GM12892 (cell line): Measurements from ENCODE around the gene MAP2K1. TPM values are rescaled to one million over a fixed set of nuclear protein-coding genes. Genes with fewer than 3 reads are reported as not detected.
A peak's percentile ranks its signal among the peaks of the same experiment; 100 is the strongest.
"Not testable (repeated sequence)": the region's sequence is repeated elsewhere in the genome, so short reads cannot be mapped to it uniquely, and the experiment has no call there.

Source experiments
- DNase-seq: peaks from one replicate; pipeline ENCODE4 v3.0.0; 2011; ENCODE audit not compliant: insufficient read length
- FAIRE-seq: peaks from 2 replicates; lab custom pipeline; 2011; peaks lifted over from hg19 to GRCh38; lab: Jason Lieb, UNC
- POLR2A ChIP-seq: IDR thresholded peaks from 2 replicates; pipeline ENCODE4 v1.6.1; 2011; ENCODE audit warnings: low read depth, low read length, control low read depth
- POLR2AphosphoS5 ChIP-seq: IDR thresholded peaks from 2 replicates; pipeline ENCODE4 v1.6.1; 2011; ENCODE audit warnings: low read depth, low read length, control low read depth
- TAF1 ChIP-seq: IDR thresholded peaks from 2 replicates; pipeline ENCODE4 v1.6.1; 2011; ENCODE audit warnings: low read depth, mild to moderate bottlenecking, control low read depth, low read length, borderline replicate concordance
- polyA plus RNA-seq: library from polyadenylated mRNA; unstranded; fragments of >200 nt; gene quantifications from one replicate; pipeline ENCODE4 v1.2.1, GENCODE V29; 2012; ENCODE audit warnings: missing spikeins, inconsistent platforms; ENCODE audit not compliant: missing spikeins

The MAP2K1 gene
- polyA plus RNA-seq = 75.2 TPM

GRCh38 chr15:66386204-66387123 is at the start of gene MAP2K1:
Gene MAP2K1, plus strand, starts transcription at chr15:66386912. Its CDS starts 436 bp downstream, at chr15:66387348.
- FAIRE-seq (peak; percentile 97), DNase-seq (peak; percentile 84)
- TF ChIP-seq POLR2AphosphoS5 = peak; percentile 80
- TF ChIP-seq TAF1 = peak; percentile 29; the same call in 1 of the 2 replicates
- TF ChIP-seq POLR2A = peak; percentile 89

DNA sequence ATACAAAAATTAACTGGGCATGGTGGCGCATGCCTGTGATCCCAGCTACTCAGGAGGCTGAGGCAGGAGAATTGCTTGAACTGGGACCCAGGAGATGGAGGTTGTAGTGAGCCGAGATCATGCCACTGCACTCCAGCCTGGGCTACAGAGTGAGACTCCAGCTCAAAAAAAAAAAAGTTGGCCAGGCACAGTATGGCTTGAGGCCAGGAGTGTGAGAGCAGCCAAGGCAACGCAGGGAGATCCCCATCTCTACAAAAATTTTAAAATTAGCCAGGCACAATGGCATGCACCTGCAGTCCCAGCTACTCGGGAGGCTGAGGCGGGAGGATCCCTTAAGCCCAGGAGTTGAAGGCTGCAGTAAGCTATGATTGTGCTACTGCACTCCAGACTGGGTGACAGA is 38.2 kb upstream of the MAP2K1 start:
- DNase-seq, FAIRE-seq: not testable (repeated sequence)

- no peak for DNase-seq
- no peak for TF ChIP-seq TAF1
- no peak for TF ChIP-seq POLR2A
- no peak for TF ChIP-seq POLR2AphosphoS5
- peak; percentile 58 for FAIRE-seq
Observed at GRCh38 chr15:66356077-66356358, 30.7 kb upstream of the MAP2K1 start.

GRCh38 chr15:66356359-66357236 is 30.1 kb upstream of the MAP2K1 start, which contains the start of gene TIPIN:
Gene TIPIN, minus strand, starts transcription at chr15:66356685. Its CDS starts 3,738 bp downstream, at chr15:66352947.
- peak; percentile 87 for FAIRE-seq
- peak; percentile 65; the same call in 1 of the 2 replicates for TF ChIP-seq TAF1
- peak; percentile 90 for TF ChIP-seq POLR2AphosphoS5
- peak; percentile 96 for TF ChIP-seq POLR2A
- DNase-seq = peak; percentile 86

DNA sequence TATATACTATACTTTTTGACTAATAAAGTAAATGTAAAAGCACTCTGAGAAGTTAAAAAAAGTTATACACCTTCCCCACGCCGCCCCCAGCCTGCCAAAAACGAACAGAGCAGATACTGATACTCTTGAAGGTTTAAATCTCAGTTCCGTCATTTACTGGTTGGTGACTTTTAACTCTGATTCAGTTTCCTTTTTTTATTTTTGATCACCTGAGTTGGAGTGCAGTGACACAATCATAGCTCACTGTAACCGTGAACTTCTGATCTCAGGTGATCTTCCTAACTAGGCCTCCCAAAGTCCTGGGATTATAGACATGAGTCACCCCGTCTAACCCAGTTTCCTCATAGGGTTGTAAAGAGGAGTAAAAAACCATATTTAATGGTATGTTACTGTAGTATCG is 27.0 kb upstream of the MAP2K1 start:
- TF ChIP-seq TAF1 = no peak
- TF ChIP-seq POLR2AphosphoS5 = no peak
- no peak for TF ChIP-seq POLR2A
- peak; percentile 80 for FAIRE-seq
- no peak for DNase-seq

GRCh38 chr15:66361745-66362460 is 24.8 kb upstream of the MAP2K1 start:
- not testable (repeated sequence) for FAIRE-seq, DNase-seq

- no peak for TF ChIP-seq POLR2AphosphoS5
- TF ChIP-seq TAF1 = no peak
- no peak for TF ChIP-seq POLR2A
- no peak for DNase-seq
- FAIRE-seq = no peak
Observed at GRCh38 chr15:66362776-66363175, 23.9 kb upstream of the MAP2K1 start.

DNA sequence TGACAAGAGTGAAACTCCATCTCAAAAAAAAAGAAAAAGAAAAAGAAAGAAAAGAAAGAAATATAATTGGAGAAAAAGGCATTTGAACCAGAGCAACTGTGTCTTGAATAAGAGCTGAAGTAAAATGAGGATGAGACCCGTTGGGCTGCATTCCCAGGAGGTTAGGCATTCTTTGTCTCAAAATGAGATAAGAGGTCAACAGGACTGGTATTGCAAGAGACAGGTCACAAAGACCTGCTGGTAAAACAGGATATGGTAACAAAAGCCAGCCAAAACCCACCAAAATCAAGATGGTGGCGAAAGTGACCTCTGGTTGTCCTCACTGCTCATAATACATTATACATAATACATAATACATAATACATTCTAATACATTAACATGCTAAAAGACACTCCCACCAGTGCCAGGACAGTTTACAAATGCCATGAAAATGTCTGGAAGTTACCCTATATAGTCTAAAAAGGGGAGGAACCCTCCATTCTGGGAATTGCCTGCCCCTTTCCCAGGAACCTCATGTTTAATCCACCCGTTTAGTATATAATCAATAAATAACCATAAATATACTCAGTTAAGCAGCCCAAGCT is 21.7 kb upstream of the MAP2K1 start:
- no peak for FAIRE-seq
- no peak for DNase-seq
- TF ChIP-seq POLR2AphosphoS5 = no peak
- TF ChIP-seq POLR2A = no peak
- TF ChIP-seq TAF1 = no peak

DNA sequence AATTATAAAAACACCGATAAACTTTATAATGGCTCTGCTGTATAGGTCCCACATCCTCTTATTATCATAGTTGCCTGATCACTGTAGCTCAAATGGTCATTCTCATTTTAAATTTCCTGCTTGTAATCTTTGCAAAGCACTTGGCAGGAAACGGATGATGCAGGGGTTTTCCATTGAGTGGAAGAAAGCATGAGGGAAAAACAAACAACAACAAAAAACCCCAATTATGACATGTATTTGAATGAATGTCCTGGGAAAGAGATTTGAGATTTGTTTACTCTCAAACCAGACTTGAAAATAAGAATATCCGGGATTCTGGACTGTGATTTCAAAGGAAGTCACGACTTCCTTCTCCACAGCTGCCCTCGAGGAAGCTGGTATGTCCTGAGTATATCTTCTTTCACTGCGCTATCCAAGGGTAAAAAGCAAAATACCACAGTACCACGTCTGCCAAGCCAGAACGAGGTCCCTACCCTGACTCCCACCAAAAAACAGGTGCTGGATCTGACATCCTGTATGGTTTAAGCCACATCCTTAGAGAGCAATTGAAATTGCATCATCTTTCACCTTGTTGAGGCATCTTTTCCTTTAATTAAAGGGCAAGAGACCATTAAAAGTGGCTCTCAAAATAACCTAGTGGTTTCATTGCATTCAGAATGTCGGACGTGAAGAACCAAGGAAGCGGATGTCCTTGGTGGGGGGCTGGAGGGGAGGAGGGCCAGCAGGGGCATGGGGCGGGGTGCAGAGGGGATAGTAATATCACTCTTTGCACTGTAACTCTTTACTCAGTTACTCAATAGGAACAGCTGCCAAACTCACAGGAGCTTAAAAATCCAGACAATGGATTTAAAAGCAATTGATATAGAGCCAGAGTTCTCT is 16.7 kb upstream of the MAP2K1 start:
- peak; percentile 91 for FAIRE-seq
- no peak for TF ChIP-seq TAF1
- no peak for TF ChIP-seq POLR2A
- TF ChIP-seq POLR2AphosphoS5 = peak; percentile 48; the same call in 1 of the 2 replicates
- DNase-seq = no peak

DNA sequence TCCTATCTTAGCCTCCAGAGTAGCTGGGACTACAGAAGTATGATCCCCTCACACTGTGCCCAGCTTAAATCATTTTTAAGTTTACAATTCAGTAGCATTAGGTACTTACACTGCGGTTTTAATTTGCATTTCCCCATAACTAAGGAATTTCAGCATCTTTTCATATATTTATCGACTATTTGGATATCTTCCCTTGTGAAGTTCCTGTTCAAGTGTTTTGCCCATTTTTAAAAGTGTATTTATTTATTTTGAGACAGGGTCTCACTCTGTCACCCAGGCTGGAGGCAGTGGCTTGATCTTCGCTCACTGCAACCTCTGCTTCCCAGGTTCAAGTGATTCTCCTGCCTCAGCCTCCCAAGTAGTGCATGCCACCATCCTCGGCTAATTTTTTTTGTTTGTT is 12.5 kb upstream of the MAP2K1 start:
- FAIRE-seq (no peak), DNase-seq (no peak)
- TF ChIP-seq POLR2A = no peak
- no peak for TF ChIP-seq TAF1
- TF ChIP-seq POLR2AphosphoS5 = no peak
